IPS-15b (cell line): ENCODE results near the gene ATRN.
A peak's percentile ranks its signal among the peaks of the same experiment; 100 is the strongest.

Experiments used
- H3K27me3 ChIP-seq: one replicate; pipeline ENCODE4 v1.6.1; 2013; ENCODE audit warnings: low read length; ENCODE audit not compliant: control insufficient read depth, insufficient read depth
- H3K36me3 ChIP-seq: one replicate; pipeline ENCODE4 v1.6.1; 2013; ENCODE audit warnings: low read length; ENCODE audit not compliant: control insufficient read depth, insufficient read depth
- H3K4me1 ChIP-seq: one replicate; pipeline ENCODE4 v1.6.1; 2013; ENCODE audit warnings: mild to moderate bottlenecking, low read length; ENCODE audit not compliant: control insufficient read depth, insufficient read depth
- H3K4me3 ChIP-seq: one replicate; pipeline ENCODE4 v1.5.1; 2013; ENCODE audit warnings: low read depth, low read length
- H3K9ac ChIP-seq: one replicate; pipeline ENCODE4 v1.6.1; 2013; ENCODE audit warnings: low read depth, mild to moderate bottlenecking, low read length
- H3K9me3 ChIP-seq: one replicate; pipeline ENCODE4 v1.6.1; 2013; ENCODE audit warnings: mild to moderate bottlenecking, low read length; ENCODE audit not compliant: control insufficient read depth, insufficient read depth

ATRN gene

GRCh38 chr20:3449319-3449718, 21.5 kb upstream of the ATRN start:
- Histone ChIP-seq H3K27me3 (no peaks in the 10 kb centered on the region), H3K4me3 (no peak overlapping the region), H3K9me3 (no peaks in the 10 kb centered on the region), H3K9ac (no peak overlapping the region), H3K4me1 (no peaks in the 10 kb centered on the region), H3K36me3 (no peaks in the 10 kb centered on the region)

- Histone ChIP-seq H3K36me3 (no peaks in the 10 kb centered on the region), H3K4me3 (no peak overlapping the region), H3K4me1 (no peaks in the 10 kb centered on the region), H3K27me3 (no peaks in the 10 kb centered on the region), H3K9me3 (no peaks in the 10 kb centered on the region), H3K9ac (no peak overlapping the region)
Measured at GRCh38 chr20:3452136-3452535, 18.7 kb upstream of the ATRN start.

- no peaks in the 10 kb centered on the region for H3K9me3 ChIP-seq
Measured at GRCh38 chr20:3452690-3453089, 18.1 kb upstream of the ATRN start.

GRCh38 chr20:3454831-3455230, 16.0 kb upstream of the ATRN start:
- Histone ChIP-seq H3K27me3 (no peaks in the 10 kb centered on the region), H3K9me3 (no peaks in the 10 kb centered on the region), H3K36me3 (no peaks in the 10 kb centered on the region), H3K4me1 (no peaks in the 10 kb centered on the region), H3K9ac (no peak overlapping the region), H3K4me3 (no peak overlapping the region)

More at GRCh38 chr20:3452690-3453089, 18.1 kb upstream of the ATRN start:
- H3K36me3 ChIP-seq = no peaks in the 10 kb centered on the region
- no peak overlapping the region for H3K4me3 ChIP-seq
- no peaks in the 10 kb centered on the region for H3K27me3 ChIP-seq
- H3K9ac ChIP-seq = no peak overlapping the region
- no peaks in the 10 kb centered on the region for H3K4me1 ChIP-seq

GRCh38 chr20:3456648-3457047, 14.2 kb upstream of the ATRN start:
- H3K9ac ChIP-seq = no peak overlapping the region
- no peaks in the 10 kb centered on the region for H3K36me3 ChIP-seq
- no peaks in the 10 kb centered on the region for H3K9me3 ChIP-seq
- H3K4me1 ChIP-seq = no peaks in the 10 kb centered on the region
- no peaks in the 10 kb centered on the region for H3K27me3 ChIP-seq
- H3K4me3 ChIP-seq = no peak overlapping the region

GRCh38 chr20:3459881-3460307, 10.9 kb upstream of the ATRN start:
- no peaks in the 10 kb centered on the region for H3K27me3 ChIP-seq
- no peaks in the 10 kb centered on the region for H3K9me3 ChIP-seq
- no peak overlapping the region for H3K9ac ChIP-seq
- H3K4me1 ChIP-seq = no peaks in the 10 kb centered on the region
- H3K4me3 ChIP-seq = no peak overlapping the region
- no peaks in the 10 kb centered on the region for H3K36me3 ChIP-seq

GRCh38 chr20:3461211-3461771, 9.5 kb upstream of the ATRN start:
- Histone ChIP-seq H3K36me3 (no peaks in the 10 kb centered on the region), H3K27me3 (peaks cover 3% of the 10 kb centered on the region), H3K9me3 (no peaks in the 10 kb centered on the region), H3K4me1 (no peaks in the 10 kb centered on the region), H3K4me3 (no peak overlapping the region), H3K9ac (no peak overlapping the region)

GRCh38 chr20:3461911-3462677, 8.7 kb upstream of the ATRN start:
- Histone ChIP-seq H3K9me3 (no peaks in the 10 kb centered on the region), H3K4me1 (no peaks in the 10 kb centered on the region), H3K9ac (no peak overlapping the region), H3K36me3 (no peaks in the 10 kb centered on the region), H3K27me3 (peaks cover 11% of the 10 kb centered on the region), H3K4me3 (no peak overlapping the region)

GRCh38 chr20:3464166-3464565, 6.7 kb upstream of the ATRN start:
- H3K4me1 ChIP-seq = no peaks in the 10 kb centered on the region
- peaks cover 21% of the 10 kb centered on the region for H3K27me3 ChIP-seq
- no peak overlapping the region for H3K4me3 ChIP-seq
- H3K9ac ChIP-seq = no peak overlapping the region
- no peaks in the 10 kb centered on the region for H3K36me3 ChIP-seq
- H3K9me3 ChIP-seq = no peaks in the 10 kb centered on the region

- Histone ChIP-seq H3K36me3 (no peaks in the 10 kb centered on the region), H3K27me3 (peaks cover 33% of the 10 kb centered on the region), H3K4me1 (no peaks in the 10 kb centered on the region), H3K9me3 (no peaks in the 10 kb centered on the region), H3K9ac (no peak overlapping the region), H3K4me3 (no peak overlapping the region)
Measured at GRCh38 chr20:3465301-3465700, 5.5 kb upstream of the ATRN start.

- peaks cover 48% of the 10 kb centered on the region for H3K27me3 ChIP-seq
- H3K9ac ChIP-seq = peak overlapping the region; percentile 83
- H3K9me3 ChIP-seq = no peaks in the 10 kb centered on the region
- no peaks in the 10 kb centered on the region for H3K4me1 ChIP-seq
- H3K36me3 ChIP-seq = no peaks in the 10 kb centered on the region
- peak overlapping the region; percentile 87 for H3K4me3 ChIP-seq
Measured at GRCh38 chr20:3470208-3470626, 601 bp upstream of the ATRN start.

- H3K4me1 ChIP-seq = no peaks in the 10 kb centered on the region
- peak overlapping the region; percentile 87 for H3K4me3 ChIP-seq
- peak overlapping the region; percentile 49 for H3K9ac ChIP-seq
- H3K36me3 ChIP-seq = no peaks in the 10 kb centered on the region
- H3K9me3 ChIP-seq = no peaks in the 10 kb centered on the region
- peaks cover 43% of the 10 kb centered on the region for H3K27me3 ChIP-seq
Measured at GRCh38 chr20:3471397-3472021, 691 bp downstream of the ATRN start.
